H9 (cell line): Measurements from ENCODE around the gene TLR6. TPM values are rescaled to one million over a fixed set of nuclear protein-coding genes. Genes with fewer than 3 reads are reported as not detected.

Experiments
- DNase-seq: peaks from one replicate; pipeline ENCODE4 v3.0.0-alpha.2; 2017
- H2AFZ ChIP-seq: one replicate; pipeline ENCODE4 v1.6.1; 2013; ENCODE audit warnings: mild to moderate bottlenecking, low read length, control low read depth, moderate library complexity
- H2AK5ac ChIP-seq: 2 replicates; pipeline ENCODE4 v1.6.1; 2013; ENCODE audit warnings: low read length, control low read depth, mixed read lengths; ENCODE audit not compliant: insufficient read length
- H2BK120ac ChIP-seq: one replicate; pipeline ENCODE4 v1.6.1; 2013; ENCODE audit warnings: low read depth, mild to moderate bottlenecking, low read length, control low read depth, inconsistent platforms; ENCODE audit not compliant: poor library complexity, severe bottlenecking
- H2BK12ac ChIP-seq: 2 replicates; pipeline ENCODE4 v1.6.1; 2013; ENCODE audit warnings: low read length, control low read depth, mixed read lengths, low read depth; ENCODE audit not compliant: insufficient read length
- H2BK15ac ChIP-seq: 2 replicates; pipeline ENCODE4 v1.6.1; 2013; ENCODE audit warnings: low read depth, low read length, control low read depth
- H2BK20ac ChIP-seq: one replicate; pipeline ENCODE4 v1.6.1; 2013; ENCODE audit warnings: low read depth, mild to moderate bottlenecking, low read length, control low read depth, inconsistent platforms; ENCODE audit not compliant: poor library complexity, severe bottlenecking
- H2BK5ac ChIP-seq: 2 replicates; pipeline ENCODE4 v1.6.1; 2013; ENCODE audit warnings: low read length, control low read depth, mixed read lengths; ENCODE audit not compliant: insufficient read length
- H3K14ac ChIP-seq: 2 replicates; pipeline ENCODE4 v1.6.1; 2013; ENCODE audit warnings: low read length, control low read depth; ENCODE audit not compliant: insufficient read depth
- H3K18ac ChIP-seq: 2 replicates; pipeline ENCODE4 v1.6.1; 2013; ENCODE audit warnings: low read depth, mild to moderate bottlenecking, mixed read lengths, low read length, control low read depth; ENCODE audit not compliant: insufficient read length
- H3K23ac ChIP-seq: 2 replicates; pipeline ENCODE4 v1.6.1; 2013; ENCODE audit warnings: low read length, control low read depth, mixed read lengths, low read depth; ENCODE audit not compliant: insufficient read length
- H3K23me2 ChIP-seq: 2 replicates; pipeline ENCODE4 v1.6.1; 2013; ENCODE audit warnings: low read depth, mild to moderate bottlenecking, mixed read lengths, low read length, control low read depth; ENCODE audit not compliant: insufficient read length, poor library complexity, severe bottlenecking
- H3K27ac ChIP-seq: 2 replicates; pipeline ENCODE4 v1.5.1; 2013; ENCODE audit warnings: low read length, control low read depth, mixed read lengths, low read depth; ENCODE audit not compliant: insufficient read length
- H3K27me3 ChIP-seq: 2 replicates; pipeline ENCODE4 v1.6.1; 2013; ENCODE audit warnings: low read length, control low read depth, inconsistent platforms; ENCODE audit not compliant: insufficient read depth
- H3K4ac ChIP-seq: 2 replicates; pipeline ENCODE4 v1.6.1; 2013; ENCODE audit warnings: low read depth, mild to moderate bottlenecking, control low read depth, inconsistent platforms, low read length, moderate library complexity
- H3K4me1 ChIP-seq: 2 replicates; pipeline ENCODE4 v1.6.1; 2013; ENCODE audit warnings: low read length, control low read depth, inconsistent platforms; ENCODE audit not compliant: insufficient read depth
- H3K4me2 ChIP-seq: 2 replicates; pipeline ENCODE4 v1.6.1; 2013; ENCODE audit warnings: low read length, control low read depth, mixed read lengths; ENCODE audit not compliant: insufficient read length, insufficient read depth
- H3K56ac ChIP-seq: 2 replicates; pipeline ENCODE4 v1.6.1; 2013; ENCODE audit warnings: low read depth, mild to moderate bottlenecking, mixed read lengths, low read length, control low read depth; ENCODE audit not compliant: insufficient read length
- H3K79me1 ChIP-seq: 2 replicates; pipeline ENCODE4 v1.6.1; 2013; ENCODE audit warnings: low read depth, mild to moderate bottlenecking, moderate library complexity, low read length, control low read depth, inconsistent platforms; ENCODE audit not compliant: insufficient read depth, poor library complexity, severe bottlenecking
- H3K79me2 ChIP-seq: 2 replicates; pipeline ENCODE4 v1.6.1; 2013; ENCODE audit warnings: low read length, control low read depth, inconsistent platforms; ENCODE audit not compliant: insufficient read depth
- H3K9ac ChIP-seq: 2 replicates; pipeline ENCODE4 v1.6.1; 2013; ENCODE audit warnings: low read length, control low read depth, mixed read lengths; ENCODE audit not compliant: insufficient read length; ENCODE audit errors: extremely low read depth
- H3K9me3 ChIP-seq: one replicate; pipeline ENCODE4 v1.6.1; 2013; ENCODE audit warnings: low read depth, low read length, inconsistent platforms; ENCODE audit not compliant: control insufficient read depth
- H3T11ph ChIP-seq: one replicate; pipeline ENCODE4 v1.6.1; 2013; ENCODE audit warnings: mild to moderate bottlenecking, low read length, control low read depth, inconsistent platforms
- H4K20me1 ChIP-seq: one replicate; pipeline ENCODE4 v1.6.1; 2013; ENCODE audit not compliant: control insufficient read depth, insufficient read length, insufficient read depth
- H4K5ac ChIP-seq: 2 replicates; pipeline ENCODE4 v1.6.1; 2013; ENCODE audit warnings: low read depth, mild to moderate bottlenecking, mixed read lengths, low read length, control low read depth; ENCODE audit not compliant: insufficient read length
- H4K8ac ChIP-seq: replicated peaks from 2 replicates; pipeline ENCODE4 v1.6.1; 2013; ENCODE audit warnings: low read length, control low read depth, mixed read lengths, low read depth; ENCODE audit not compliant: insufficient read length
- H4K91ac ChIP-seq: 2 replicates; pipeline ENCODE4 v1.6.1; 2013; ENCODE audit warnings: low read depth, mild to moderate bottlenecking, moderate library complexity, mixed read lengths, low read length, control low read depth; ENCODE audit not compliant: insufficient read length
- H3K27ac Mint-ChIP-seq, 3 experiments: 2 replicates in 2 of 3; 3 replicates in 1 of 3; pipeline ENCODE4 v1.8.0; 2020 to 2021; ENCODE audit warnings: mixed read lengths in 3 of 3, mild to moderate bottlenecking in 1 of 3, moderate library complexity in 1 of 3
- H3K27me3 Mint-ChIP-seq: 2 replicates; pipeline ENCODE4 v1.8.0; 2021; ENCODE audit warnings: low read depth, mild to moderate bottlenecking, moderate library complexity, mixed read lengths
- H3K36me3 Mint-ChIP-seq, 3 experiments: 2 replicates in 2 of 3; 3 replicates in 1 of 3; pipeline ENCODE4 v1.8.0; 2020 to 2021; ENCODE audit warnings: low read depth in 3 of 3, mixed read lengths in 3 of 3; ENCODE audit not compliant: insufficient read depth in 1 of 3
- H3K4me1 Mint-ChIP-seq, 2 experiments: 2 replicates each; pipeline ENCODE4 v1.8.0; 2020; ENCODE audit warnings: mixed read lengths in 2 of 2
- H3K4me3 Mint-ChIP-seq, 2 experiments: 2 replicates in 1 of 2; 3 replicates in 1 of 2; pipeline ENCODE4 v1.8.0; 2020 to 2021; ENCODE audit warnings: mild to moderate bottlenecking in 2 of 2, mixed read lengths in 2 of 2, moderate library complexity in 1 of 2
- H3K9me3 Mint-ChIP-seq, 2 experiments: 2 replicates in 1 of 2; 3 replicates in 1 of 2; pipeline ENCODE4 v1.8.0; 2020; ENCODE audit warnings: mild to moderate bottlenecking in 2 of 2, mixed read lengths in 2 of 2, moderate library complexity in 1 of 2
- CTCF ChIP-seq: fragments of 200-600 bp; sonication (generic); conservative IDR thresholded peaks from 3 replicates; pipeline ENCODE4 v1.8.0; 2021; ENCODE audit warnings: antibody characterized with exemption, mild to moderate bottlenecking
- WGBS: extraction: QIAGEN DNeasy Blood & Tissue Kit; methylation state at CpG from one replicate; pipeline ENCODE4 v1.1.7; 2013; ENCODE audit warnings: missing lambda C conversion rate, low lambda C conversion rate, mixed read lengths; ENCODE audit not compliant: insufficient read length; ENCODE audit errors: extremely low coverage; 5-methylcytosine and 5-hydroxymethylcytosine counted together
- total RNA-seq: library from RNA; stranded (reverse); gene quantifications from 2 replicates; pipeline ENCODE4 v1.2.1, GENCODE V29; 2021

The TLR6 gene
- total RNA-seq, 1 experiment from 2014 or later = 0.11 TPM

GRCh38 chr4:38805530-38806145 lies 51.0 kb downstream of the TLR6 start:
- H2AFZ ChIP-seq = no peak overlapping the region
- no peak overlapping the region for H3K18ac ChIP-seq
- no peaks in the 10 kb centered on the region for H3K79me2 ChIP-seq
- Mint-ChIP-seq H3K9me3 (peaks cover 35 to 49% of the 10 kb centered on the region in 2 experiments), H3K27ac (no peak overlapping the region), H3K4me1 (no peaks in the 10 kb centered on the region), H3K4me3 (no peak overlapping the region), H3K27me3 (peaks cover 2% of the 10 kb centered on the region; the same call in 1 of the 2 replicates), H3K36me3 (peaks cover 16 to 29% (median 17%) of the 10 kb centered on the region in 3 experiments)
- H3K9ac ChIP-seq = no peak overlapping the region
- no peak overlapping the region for H4K91ac ChIP-seq
- no CpG with 5 or more reads among the region's 5 CpGs for WGBS
- no peak overlapping the region for H3K56ac ChIP-seq
- H2AK5ac ChIP-seq = no peak overlapping the region
- H3K27me3 ChIP-seq = no peaks in the 10 kb centered on the region
- no peak overlapping the region for H3K4ac ChIP-seq
- H3K79me1 ChIP-seq = no peaks in the 10 kb centered on the region
- H3K4me1 ChIP-seq = no peaks in the 10 kb centered on the region
- H4K8ac ChIP-seq = no peak overlapping the region
- H2BK15ac ChIP-seq = no peak overlapping the region
- no peak overlapping the region for H2BK12ac ChIP-seq
- H2BK5ac ChIP-seq = no peak overlapping the region
- H3K23ac ChIP-seq = no peak overlapping the region
- no peak overlapping the region for H3K27ac ChIP-seq
- DNase-seq = no peak
- H2BK120ac ChIP-seq = no peak overlapping the region
- H4K20me1 ChIP-seq = no peaks in the 10 kb centered on the region
- H4K5ac ChIP-seq = no peak overlapping the region
- no peak overlapping the region for H2BK20ac ChIP-seq
- no peak overlapping the region for H3K14ac ChIP-seq
- peaks cover 12% of the 10 kb centered on the region for H3K9me3 ChIP-seq
- no peak overlapping the region for H3K4me2 ChIP-seq
- H3T11ph ChIP-seq = no peak overlapping the region
- H3K23me2 ChIP-seq = no peaks in the 10 kb centered on the region
- TF ChIP-seq CTCF = no peak
